ENCODE results near the gene RBM10.

DNA sequence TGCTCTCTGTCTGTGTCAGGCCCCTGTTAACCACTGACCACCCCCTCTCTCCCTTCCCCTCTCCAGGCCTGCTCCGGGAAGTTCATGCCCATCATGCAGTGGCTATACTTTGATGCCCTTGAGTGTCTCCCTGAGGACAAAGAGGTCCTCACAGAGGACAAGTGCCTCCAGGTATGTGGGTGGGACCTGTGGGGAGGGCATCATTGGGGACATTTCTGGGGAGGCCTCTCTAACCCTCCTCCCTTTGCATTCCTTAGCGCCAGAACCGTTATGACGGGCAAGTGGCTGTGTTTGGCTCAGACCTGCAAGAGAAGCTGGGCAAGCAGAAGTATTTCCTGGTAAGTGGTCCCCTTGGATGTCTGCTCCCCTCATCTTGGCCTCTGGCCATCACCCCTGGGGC lies 57.9 kb downstream of the RBM10 start:
- TF ChIP-seq EZH2 (optimal IDR thresholded peaks at IDR 0.05; ENCODE audit: low read depth, low read length), result no peak
- TF ChIP-seq, protein P1, sequence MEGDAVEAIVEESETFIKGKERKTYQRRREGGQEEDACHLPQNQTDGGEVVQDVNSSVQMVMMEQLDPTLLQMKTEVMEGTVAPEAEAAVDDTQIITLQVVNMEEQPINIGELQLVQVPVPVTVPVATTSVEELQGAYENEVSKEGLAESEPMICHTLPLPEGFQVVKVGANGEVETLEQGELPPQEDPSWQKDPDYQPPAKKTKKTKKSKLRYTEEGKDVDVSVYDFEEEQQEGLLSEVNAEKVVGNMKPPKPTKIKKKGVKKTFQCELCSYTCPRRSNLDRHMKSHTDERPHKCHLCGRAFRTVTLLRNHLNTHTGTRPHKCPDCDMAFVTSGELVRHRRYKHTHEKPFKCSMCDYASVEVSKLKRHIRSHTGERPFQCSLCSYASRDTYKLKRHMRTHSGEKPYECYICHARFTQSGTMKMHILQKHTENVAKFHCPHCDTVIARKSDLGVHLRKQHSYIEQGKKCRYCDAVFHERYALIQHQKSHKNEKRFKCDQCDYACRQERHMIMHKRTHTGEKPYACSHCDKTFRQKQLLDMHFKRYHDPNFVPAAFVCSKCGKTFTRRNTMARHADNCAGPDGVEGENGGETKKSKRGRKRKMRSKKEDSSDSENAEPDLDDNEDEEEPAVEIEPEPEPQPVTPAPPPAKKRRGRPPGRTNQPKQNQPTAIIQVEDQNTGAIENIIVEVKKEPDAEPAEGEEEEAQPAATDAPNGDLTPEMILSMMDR (IDR thresholded peaks at IDR 0.05; ENCODE audit: low read length), result no peak

Data from MM.1S (cell line).